ENCODE results near the gene TAS2R50. TPM values are rescaled to one million over a fixed set of nuclear protein-coding genes. Genes with fewer than 3 reads are reported as not detected.

TAS2R50 gene
- total RNA-seq, 1 donor from 2014 or later = 2.9 TPM

DNA sequence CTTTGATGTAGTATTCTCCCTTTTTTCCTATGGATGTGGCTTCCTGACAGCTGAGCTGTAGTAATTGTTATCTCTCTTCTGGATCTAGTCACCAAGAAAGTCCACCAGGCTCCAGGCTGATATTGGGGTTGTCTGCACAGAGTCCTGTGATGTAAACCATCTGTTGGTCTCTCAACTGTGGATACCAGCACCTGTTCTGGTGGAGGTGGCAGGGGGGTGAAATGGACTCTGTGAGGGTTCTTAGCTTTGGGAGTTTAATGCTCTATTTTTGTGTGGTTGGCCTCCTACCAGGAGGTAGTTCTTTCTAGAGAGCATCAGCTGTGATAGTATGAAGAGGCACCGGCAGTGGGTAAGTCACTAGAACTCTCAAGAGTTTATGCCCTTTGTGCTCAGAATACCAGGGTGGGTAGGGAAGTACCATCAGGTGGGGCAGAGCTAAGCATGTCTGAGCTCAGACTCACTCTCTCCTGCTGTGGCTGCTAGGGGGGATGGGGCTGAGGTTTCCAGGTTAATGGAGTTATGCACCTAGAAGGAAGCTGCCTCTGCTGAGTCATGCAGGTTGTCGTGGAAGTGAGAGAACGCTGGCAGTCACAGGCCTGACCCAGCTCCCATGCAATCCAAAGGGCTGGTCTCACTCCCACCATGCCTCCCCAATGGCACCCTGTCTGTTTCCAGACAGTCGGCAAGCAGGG is 44.6 kb downstream of the TAS2R50 start:
- no peak for TF ChIP-seq POLR2AphosphoS5 (IDR thresholded peaks at IDR 0.05; ENCODE audit: insufficient read depth in 1 of 2, low read depth in 1 of 2)
- TF ChIP-seq POLR2A (IDR thresholded peaks at IDR 0.05) = no peak
- TF ChIP-seq, protein P1, sequence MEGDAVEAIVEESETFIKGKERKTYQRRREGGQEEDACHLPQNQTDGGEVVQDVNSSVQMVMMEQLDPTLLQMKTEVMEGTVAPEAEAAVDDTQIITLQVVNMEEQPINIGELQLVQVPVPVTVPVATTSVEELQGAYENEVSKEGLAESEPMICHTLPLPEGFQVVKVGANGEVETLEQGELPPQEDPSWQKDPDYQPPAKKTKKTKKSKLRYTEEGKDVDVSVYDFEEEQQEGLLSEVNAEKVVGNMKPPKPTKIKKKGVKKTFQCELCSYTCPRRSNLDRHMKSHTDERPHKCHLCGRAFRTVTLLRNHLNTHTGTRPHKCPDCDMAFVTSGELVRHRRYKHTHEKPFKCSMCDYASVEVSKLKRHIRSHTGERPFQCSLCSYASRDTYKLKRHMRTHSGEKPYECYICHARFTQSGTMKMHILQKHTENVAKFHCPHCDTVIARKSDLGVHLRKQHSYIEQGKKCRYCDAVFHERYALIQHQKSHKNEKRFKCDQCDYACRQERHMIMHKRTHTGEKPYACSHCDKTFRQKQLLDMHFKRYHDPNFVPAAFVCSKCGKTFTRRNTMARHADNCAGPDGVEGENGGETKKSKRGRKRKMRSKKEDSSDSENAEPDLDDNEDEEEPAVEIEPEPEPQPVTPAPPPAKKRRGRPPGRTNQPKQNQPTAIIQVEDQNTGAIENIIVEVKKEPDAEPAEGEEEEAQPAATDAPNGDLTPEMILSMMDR (IDR thresholded peaks at IDR 0.05) = no peak
- no peak overlapping the region for H3K4me3 ChIP-seq
- H3K27me3 ChIP-seq = no peaks in the 10 kb centered on the region
- H3K27ac ChIP-seq = no peak overlapping the region
- intact Hi-C loops (cut with DNase I) = no loop called here
- no peaks in the 10 kb centered on the region for H3K4me1 ChIP-seq
- H3K36me3 ChIP-seq = no peaks in the 10 kb centered on the region
- H3K9me3 ChIP-seq = no peaks in the 10 kb centered on the region
- DNase-seq (ENCODE audit: extremely low spot score in 2 of 2) = no peak

DNA sequence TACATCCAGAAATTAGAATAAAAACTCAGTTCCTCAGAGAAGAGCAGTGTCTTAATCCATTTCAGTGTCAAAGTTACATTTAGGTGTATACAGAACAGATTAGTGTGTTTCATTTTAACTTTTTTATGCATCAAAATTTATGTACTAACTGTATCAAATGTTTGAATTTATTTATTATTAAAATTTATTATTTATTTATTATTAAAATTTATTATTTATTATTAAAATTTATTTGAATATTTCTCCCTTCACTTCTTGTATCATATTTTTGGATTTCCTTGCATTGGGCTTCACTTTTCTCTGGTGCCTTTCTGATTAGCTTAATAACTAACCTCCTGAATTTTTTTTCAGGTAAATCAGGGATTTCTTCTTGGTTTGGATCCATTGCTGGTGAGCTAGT is 45.3 kb downstream of the TAS2R50 start:
- DNase-seq (ENCODE audit: extremely low spot score in 2 of 2) = no peak
- TF ChIP-seq POLR2A (IDR thresholded peaks at IDR 0.05) = no peak
- TF ChIP-seq, protein P1 (IDR thresholded peaks at IDR 0.05) = no peak
- TF ChIP-seq POLR2AphosphoS5 (IDR thresholded peaks at IDR 0.05; ENCODE audit: insufficient read depth in 1 of 2, low read depth in 1 of 2) = no peak

DNA sequence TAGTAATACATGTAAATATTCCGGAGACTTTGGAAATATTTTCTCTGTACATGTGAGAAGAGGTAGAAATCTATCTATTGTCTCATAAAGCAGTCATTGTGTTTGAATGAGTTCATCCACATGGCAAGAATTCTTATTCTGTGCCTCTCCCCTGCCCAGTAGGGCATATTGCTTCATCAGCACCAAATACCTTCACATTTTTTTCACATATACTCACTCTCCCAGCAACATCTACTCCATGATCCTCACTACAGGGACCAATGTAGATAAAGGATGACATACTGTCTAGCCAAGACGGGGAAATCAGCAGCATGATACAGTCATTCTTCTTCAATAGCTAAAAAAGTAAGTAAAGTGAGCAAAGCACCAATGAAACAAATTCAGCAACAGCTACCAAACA is 46.3 kb downstream of the TAS2R50 start:
- intact Hi-C loops (cut with DNase I) = no loop called here

More for the DNA sequence above, 45.3 kb downstream of the TAS2R50 start:
- Histone ChIP-seq H3K4me1 (no peaks in the 10 kb centered on the region), H3K27ac (no peak overlapping the region), H3K9me3 (no peaks in the 10 kb centered on the region), H3K36me3 (no peaks in the 10 kb centered on the region), H3K27me3 (no peaks in the 10 kb centered on the region), H3K4me3 (no peak overlapping the region)
- intact Hi-C loops (cut with DNase I) = no loop called here

DNA sequence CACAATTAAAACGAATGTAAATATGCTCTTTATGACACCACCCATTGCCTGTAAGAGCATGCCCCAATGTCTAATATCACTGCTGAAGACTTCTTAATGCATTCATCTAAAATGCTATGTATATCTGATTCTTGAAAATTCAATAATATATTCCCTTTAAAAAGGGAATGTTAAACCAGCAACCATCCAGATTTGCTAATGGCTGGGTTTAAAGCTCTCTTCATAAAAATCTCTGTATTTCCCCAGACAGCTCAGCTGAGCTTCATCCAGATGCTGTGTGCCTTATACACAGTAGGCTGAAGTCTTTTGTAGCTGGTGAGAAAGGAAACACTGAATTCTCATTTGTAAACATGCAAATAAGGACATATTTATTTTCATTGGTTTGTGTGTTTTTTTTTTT is 47.5 kb downstream of the TAS2R50 start, which contains the start of gene TAS2R14:
Gene TAS2R14, minus strand, starts transcription at position 101 of the 400 bp plus-strand sequence. Its CDS starts 56 bp downstream, at position 45.
- DNase-seq (ENCODE audit: extremely low spot score in 2 of 2) = no peak
- intact Hi-C loops (cut with DNase I) = no loop called here
- TF ChIP-seq POLR2AphosphoS5 (IDR thresholded peaks at IDR 0.05; ENCODE audit: insufficient read depth in 1 of 2, low read depth in 1 of 2) = no peak
- TF ChIP-seq, protein P1 (IDR thresholded peaks at IDR 0.05) = no peak
- TF ChIP-seq POLR2A (IDR thresholded peaks at IDR 0.05) = no peak

More for the DNA sequence above, 46.3 kb downstream of the TAS2R50 start:
- Histone ChIP-seq H3K4me3 (no peak overlapping the region), H3K9me3 (no peaks in the 10 kb centered on the region), H3K27ac (no peak overlapping the region), H3K4me1 (no peaks in the 10 kb centered on the region), H3K36me3 (no peaks in the 10 kb centered on the region), H3K27me3 (no peaks in the 10 kb centered on the region)
- TF ChIP-seq POLR2A (IDR thresholded peaks at IDR 0.05) = no peak
- TF ChIP-seq POLR2AphosphoS5 (IDR thresholded peaks at IDR 0.05; ENCODE audit: insufficient read depth in 1 of 2, low read depth in 1 of 2) = no peak
- DNase-seq (ENCODE audit: extremely low spot score in 2 of 2) = no peak

DNA sequence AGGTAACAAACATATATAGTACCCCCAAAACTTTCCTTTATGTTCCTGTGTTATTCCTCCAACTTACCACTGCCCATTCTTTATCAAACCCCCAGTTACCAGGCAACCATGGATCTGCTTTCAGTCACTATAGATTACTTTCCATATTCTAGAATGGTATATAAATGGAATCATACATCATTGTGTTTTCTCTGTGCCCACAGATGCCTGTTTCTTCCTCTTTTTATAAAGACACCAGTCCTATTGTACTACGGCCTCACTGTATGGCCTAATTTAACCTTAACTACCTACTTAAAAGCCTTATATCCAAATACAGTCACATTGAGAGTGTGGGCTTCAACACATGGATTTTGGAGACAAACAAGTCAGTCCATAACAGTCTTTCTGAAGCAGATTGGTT is 50.2 kb downstream of the TAS2R50 start:
- no peaks in the 10 kb centered on the region for H3K27me3 ChIP-seq
- H3K9me3 ChIP-seq = no peaks in the 10 kb centered on the region
- no peaks in the 10 kb centered on the region for H3K36me3 ChIP-seq
- no peaks in the 10 kb centered on the region for H3K4me1 ChIP-seq
- H3K27ac ChIP-seq = no peak overlapping the region
- H3K4me3 ChIP-seq = no peak overlapping the region
- no peak for DNase-seq (ENCODE audit: extremely low spot score in 2 of 2)
- intact Hi-C loops (cut with DNase I) = no loop called here
- TF ChIP-seq, protein P1 (IDR thresholded peaks at IDR 0.05) = no peak
- no peak for TF ChIP-seq POLR2AphosphoS5 (IDR thresholded peaks at IDR 0.05; ENCODE audit: insufficient read depth in 1 of 2, low read depth in 1 of 2)
- no peak for TF ChIP-seq POLR2A (IDR thresholded peaks at IDR 0.05)

More for the DNA sequence above, 47.5 kb downstream of the TAS2R50 start, which contains the start of gene TAS2R14:
- Histone ChIP-seq H3K36me3 (no peaks in the 10 kb centered on the region), H3K27ac (no peak within 1 kb of the TSS), H3K4me3 (no peak within 1 kb of the TSS), H3K4me1 (no peaks in the 10 kb centered on the region), H3K9me3 (no peaks in the 10 kb centered on the region), H3K27me3 (no peaks in the 10 kb centered on the region)

Other genes starting within 250 kb of the TAS2R50 start
- gene TAS2R7, start 184.3 kb downstream of the TAS2R50 start, total RNA-seq = not detected
- gene TAS2R8, start 179.6 kb downstream of the TAS2R50 start, total RNA-seq = 0.98 TPM
- gene TAS2R9, start 176.7 kb downstream of the TAS2R50 start, total RNA-seq = not detected
- not detected for gene TAS2R10, start 160.6 kb downstream of the TAS2R50 start, total RNA-seq
- gene PRR4, start 137.4 kb downstream of the TAS2R50 start, total RNA-seq = 6.1 TPM
- gene PRH1, start 102.7 kb downstream of the TAS2R50 start, total RNA-seq = 21.6 TPM
- 7.1 TPM for gene TAS2R13, start 77.3 kb downstream of the TAS2R50 start, total RNA-seq
- not detected for gene PRH2, start 57.7 kb downstream of the TAS2R50 start, total RNA-seq
- gene TAS2R14, start 47.6 kb downstream of the TAS2R50 start, total RNA-seq = 5.2 TPM
- 4.7 TPM for gene TAS2R20, start 11.4 kb upstream of the TAS2R50 start, total RNA-seq
- gene TAS2R19, start 35.7 kb upstream of the TAS2R50 start, total RNA-seq = 6.4 TPM
- gene TAS2R31, start 44.5 kb upstream of the TAS2R50 start, total RNA-seq = 3.2 TPM
- gene TAS2R46, start 75.4 kb upstream of the TAS2R50 start, total RNA-seq = 2.0 TPM
- gene TAS2R43, start 105.4 kb upstream of the TAS2R50 start, total RNA-seq = 7.1 TPM
- 15.7 TPM for gene TAS2R30, start 147.7 kb upstream of the TAS2R50 start, total RNA-seq
- 5.4 TPM for gene SMIM10L1, start 184.3 kb upstream of the TAS2R50 start, total RNA-seq
- not detected for gene TAS2R42, start 200.0 kb upstream of the TAS2R50 start, total RNA-seq